ENCODE data around the gene JAK3.

GRCh38 chr19:17854061-17854460, 6.3 kb upstream of the JAK3 start:
- no peak for TF ChIP-seq CTCF (IDR thresholded peaks at IDR 0.05)
- no peak for TF ChIP-seq ZNF396 (CRISPR knock-in tag; IDR thresholded peaks at IDR 0.05; ENCODE audit: borderline replicate concordance)
- TF ChIP-seq, protein P1, sequence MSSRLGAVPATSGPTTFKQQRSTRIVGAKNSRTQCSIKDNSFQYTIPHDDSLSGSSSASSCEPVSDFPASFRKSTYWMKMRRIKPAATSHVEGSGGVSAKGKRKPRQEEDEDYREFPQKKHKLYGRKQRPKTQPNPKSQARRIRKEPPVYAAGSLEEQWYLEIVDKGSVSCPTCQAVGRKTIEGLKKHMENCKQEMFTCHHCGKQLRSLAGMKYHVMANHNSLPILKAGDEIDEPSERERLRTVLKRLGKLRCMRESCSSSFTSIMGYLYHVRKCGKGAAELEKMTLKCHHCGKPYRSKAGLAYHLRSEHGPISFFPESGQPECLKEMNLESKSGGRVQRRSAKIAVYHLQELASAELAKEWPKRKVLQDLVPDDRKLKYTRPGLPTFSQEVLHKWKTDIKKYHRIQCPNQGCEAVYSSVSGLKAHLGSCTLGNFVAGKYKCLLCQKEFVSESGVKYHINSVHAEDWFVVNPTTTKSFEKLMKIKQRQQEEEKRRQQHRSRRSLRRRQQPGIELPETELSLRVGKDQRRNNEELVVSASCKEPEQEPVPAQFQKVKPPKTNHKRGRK (CRISPR knock-in tag; IDR thresholded peaks at IDR 0.05; ENCODE audit: borderline replicate concordance), result no peak
- TF ChIP-seq, protein P2, sequence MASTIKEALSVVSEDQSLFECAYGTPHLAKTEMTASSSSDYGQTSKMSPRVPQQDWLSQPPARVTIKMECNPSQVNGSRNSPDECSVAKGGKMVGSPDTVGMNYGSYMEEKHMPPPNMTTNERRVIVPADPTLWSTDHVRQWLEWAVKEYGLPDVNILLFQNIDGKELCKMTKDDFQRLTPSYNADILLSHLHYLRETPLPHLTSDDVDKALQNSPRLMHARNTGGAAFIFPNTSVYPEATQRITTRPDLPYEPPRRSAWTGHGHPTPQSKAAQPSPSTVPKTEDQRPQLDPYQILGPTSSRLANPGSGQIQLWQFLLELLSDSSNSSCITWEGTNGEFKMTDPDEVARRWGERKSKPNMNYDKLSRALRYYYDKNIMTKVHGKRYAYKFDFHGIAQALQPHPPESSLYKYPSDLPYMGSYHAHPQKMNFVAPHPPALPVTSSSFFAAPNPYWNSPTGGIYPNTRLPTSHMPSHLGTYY (CRISPR knock-in tag; IDR thresholded peaks at IDR 0.05), result no peak
- no peak for TF ChIP-seq SP1 (CRISPR knock-in tag; conservative IDR thresholded peaks at IDR 0.05)
- TF ChIP-seq FOXP1 (CRISPR knock-in tag; IDR thresholded peaks at IDR 0.05; ENCODE audit: borderline replicate concordance), result no peak
- no peak for TF ChIP-seq USF2 (CRISPR knock-in tag; IDR thresholded peaks at IDR 0.05)
- no peak for TF ChIP-seq TCF7 (CRISPR knock-in tag; IDR thresholded peaks at IDR 0.05; ENCODE audit: low read depth)
- TF ChIP-seq, protein P3, sequence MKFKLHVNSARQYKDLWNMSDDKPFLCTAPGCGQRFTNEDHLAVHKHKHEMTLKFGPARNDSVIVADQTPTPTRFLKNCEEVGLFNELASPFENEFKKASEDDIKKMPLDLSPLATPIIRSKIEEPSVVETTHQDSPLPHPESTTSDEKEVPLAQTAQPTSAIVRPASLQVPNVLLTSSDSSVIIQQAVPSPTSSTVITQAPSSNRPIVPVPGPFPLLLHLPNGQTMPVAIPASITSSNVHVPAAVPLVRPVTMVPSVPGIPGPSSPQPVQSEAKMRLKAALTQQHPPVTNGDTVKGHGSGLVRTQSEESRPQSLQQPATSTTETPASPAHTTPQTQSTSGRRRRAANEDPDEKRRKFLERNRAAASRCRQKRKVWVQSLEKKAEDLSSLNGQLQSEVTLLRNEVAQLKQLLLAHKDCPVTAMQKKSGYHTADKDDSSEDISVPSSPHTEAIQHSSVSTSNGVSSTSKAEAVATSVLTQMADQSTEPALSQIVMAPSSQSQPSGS (CRISPR knock-in tag; IDR thresholded peaks at IDR 0.05; ENCODE audit: borderline replicate concordance, low read depth), result no peak

Data from WTC11 (cell line).